Astrocyte (in vitro differentiated cells and primary cell): Measurements from ENCODE around the gene ESRRG. TPM values are rescaled to one million over a fixed set of nuclear protein-coding genes. Genes with fewer than 3 reads are reported as not detected.
A peak's percentile ranks its signal among the peaks of the same experiment; 100 is the strongest.

Experiments
- DNase-seq: peaks from one replicate; pipeline ENCODE4 v3.0.0-alpha.2; 2010; ENCODE audit warnings: low read depth
- FAIRE-seq: peaks from 2 replicates; lab custom pipeline; 2011; peaks lifted over from hg19 to GRCh38; lab: Jason Lieb, UNC
- H2AFZ ChIP-seq: 2 replicates; pipeline ENCODE4 v1.6.0; 2012; ENCODE audit warnings: low read depth, low read length, inconsistent platforms
- H3K27ac ChIP-seq: 2 replicates; pipeline ENCODE4 v1.5.1; 2011; ENCODE audit warnings: low read depth, low read length, inconsistent platforms
- H3K27me3 ChIP-seq: 2 replicates; pipeline ENCODE4 v1.6.0; 2011; ENCODE audit warnings: low read length, inconsistent platforms; ENCODE audit not compliant: insufficient read depth
- H3K36me3 ChIP-seq: 2 replicates; pipeline ENCODE4 v1.5.1; 2011; ENCODE audit warnings: low read length, inconsistent platforms; ENCODE audit not compliant: insufficient read depth
- H3K4me1 ChIP-seq: 2 replicates; pipeline ENCODE4 v1.5.1; 2011; ENCODE audit warnings: low read length, inconsistent platforms; ENCODE audit not compliant: insufficient read depth
- H3K4me2 ChIP-seq: 2 replicates; pipeline ENCODE4 v1.6.0; 2012; ENCODE audit warnings: low read length, inconsistent platforms
- H3K4me3 ChIP-seq: 2 replicates; pipeline ENCODE4 v1.5.1; 2011; ENCODE audit warnings: low read depth, mild to moderate bottlenecking, low read length, inconsistent platforms; ENCODE audit not compliant: insufficient read depth
- H3K79me2 ChIP-seq: 2 replicates; pipeline ENCODE4 v1.6.0; 2012; ENCODE audit warnings: mild to moderate bottlenecking, low read length, inconsistent platforms; ENCODE audit not compliant: insufficient read depth
- H3K9ac ChIP-seq: 2 replicates; pipeline ENCODE4 v1.6.0; 2012; ENCODE audit warnings: mild to moderate bottlenecking, low read length, inconsistent platforms
- H3K9me3 ChIP-seq: 2 replicates; pipeline ENCODE4 v1.5.1; 2012; ENCODE audit warnings: low read depth, mild to moderate bottlenecking, low read length, inconsistent platforms; ENCODE audit not compliant: insufficient read depth
- H4K20me1 ChIP-seq: 2 replicates; pipeline ENCODE4 v1.6.0; 2012; ENCODE audit warnings: low read length, inconsistent platforms; ENCODE audit not compliant: insufficient read depth
- H3K27ac Mint-ChIP-seq: one replicate; pipeline ENCODE4 v1.8.0; 2021; ENCODE audit warnings: mild to moderate bottlenecking, mixed read lengths; ENCODE audit not compliant: unreplicated experiment
- H3K27me3 Mint-ChIP-seq: one replicate; pipeline ENCODE4 v1.8.0; 2021; ENCODE audit warnings: low read depth, mixed read lengths; ENCODE audit not compliant: unreplicated experiment
- H3K36me3 Mint-ChIP-seq: one replicate; pipeline ENCODE4 v1.8.0; 2021; ENCODE audit warnings: low read depth, mixed read lengths; ENCODE audit not compliant: unreplicated experiment
- H3K4me1 Mint-ChIP-seq: one replicate; pipeline ENCODE4 v1.8.0; 2021; ENCODE audit warnings: low read depth, mixed read lengths; ENCODE audit not compliant: unreplicated experiment
- H3K4me3 Mint-ChIP-seq: one replicate; pipeline ENCODE4 v1.8.0; 2021; ENCODE audit warnings: mild to moderate bottlenecking, moderate library complexity, mixed read lengths; ENCODE audit not compliant: unreplicated experiment
- H3K9me3 Mint-ChIP-seq: one replicate; pipeline ENCODE4 v1.8.0; 2021; ENCODE audit warnings: mild to moderate bottlenecking, mixed read lengths; ENCODE audit not compliant: unreplicated experiment
- EZH2 ChIP-seq: IDR thresholded peaks from 2 replicates; pipeline ENCODE4 v1.6.1; 2012; ENCODE audit warnings: mild to moderate bottlenecking, low read length, inconsistent platforms; ENCODE audit not compliant: insufficient read depth
- total RNA-seq: library from RNA; stranded (reverse); gene quantifications from 2 replicates; pipeline ENCODE4 v1.2.1, GENCODE V29; 2021
- TF ChIP-seq, protein P1 (sequence below): IDR thresholded peaks from 2 replicates; pipeline ENCODE4 v1.5.1; 2011; ENCODE audit warnings: low read depth, mild to moderate bottlenecking, inconsistent platforms, low read length, moderate library complexity; ENCODE audit not compliant: insufficient read depth

The ESRRG gene
- total RNA-seq, 1 donor from 2014 or later = 0.79 TPM

DNA sequence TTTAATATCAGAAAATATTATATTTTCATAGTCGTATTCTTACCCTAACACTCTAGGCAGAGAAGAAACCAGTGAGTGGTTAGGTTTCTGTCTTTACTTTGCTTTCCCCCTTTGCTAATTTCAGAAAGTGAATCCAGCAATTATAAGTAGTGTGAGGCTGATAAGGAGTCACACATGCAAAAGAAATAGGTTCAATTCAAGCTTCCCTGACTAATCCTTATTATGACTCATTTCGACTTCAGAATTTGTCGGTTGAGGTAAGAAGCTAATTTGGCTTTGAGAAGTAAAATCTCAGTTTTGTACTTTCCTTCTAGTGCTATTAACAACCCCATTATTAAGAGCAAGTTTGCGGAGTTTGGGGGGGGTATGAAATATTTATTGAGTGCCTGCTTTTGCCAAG, 22.4 kb downstream of the ESRRG start:
- H3K36me3 Mint-ChIP-seq = no peaks in the 10 kb centered on the region
- no peak for FAIRE-seq
- DNase-seq = peak; percentile 41
- H4K20me1 ChIP-seq = no peaks in the 10 kb centered on the region
- H3K9ac ChIP-seq = no peak overlapping the region
- no peak overlapping the region for H3K4me3 Mint-ChIP-seq
- no peaks in the 10 kb centered on the region for H3K4me1 Mint-ChIP-seq
- no peaks in the 10 kb centered on the region for H3K9me3 Mint-ChIP-seq
- no peaks in the 10 kb centered on the region for H3K27me3 Mint-ChIP-seq
- no peaks in the 10 kb centered on the region for H3K9me3 ChIP-seq
- no peak overlapping the region for H2AFZ ChIP-seq
- TF ChIP-seq, protein P1, sequence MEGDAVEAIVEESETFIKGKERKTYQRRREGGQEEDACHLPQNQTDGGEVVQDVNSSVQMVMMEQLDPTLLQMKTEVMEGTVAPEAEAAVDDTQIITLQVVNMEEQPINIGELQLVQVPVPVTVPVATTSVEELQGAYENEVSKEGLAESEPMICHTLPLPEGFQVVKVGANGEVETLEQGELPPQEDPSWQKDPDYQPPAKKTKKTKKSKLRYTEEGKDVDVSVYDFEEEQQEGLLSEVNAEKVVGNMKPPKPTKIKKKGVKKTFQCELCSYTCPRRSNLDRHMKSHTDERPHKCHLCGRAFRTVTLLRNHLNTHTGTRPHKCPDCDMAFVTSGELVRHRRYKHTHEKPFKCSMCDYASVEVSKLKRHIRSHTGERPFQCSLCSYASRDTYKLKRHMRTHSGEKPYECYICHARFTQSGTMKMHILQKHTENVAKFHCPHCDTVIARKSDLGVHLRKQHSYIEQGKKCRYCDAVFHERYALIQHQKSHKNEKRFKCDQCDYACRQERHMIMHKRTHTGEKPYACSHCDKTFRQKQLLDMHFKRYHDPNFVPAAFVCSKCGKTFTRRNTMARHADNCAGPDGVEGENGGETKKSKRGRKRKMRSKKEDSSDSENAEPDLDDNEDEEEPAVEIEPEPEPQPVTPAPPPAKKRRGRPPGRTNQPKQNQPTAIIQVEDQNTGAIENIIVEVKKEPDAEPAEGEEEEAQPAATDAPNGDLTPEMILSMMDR = no peak
- TF ChIP-seq EZH2 = no peak
- H3K4me3 ChIP-seq = no peak overlapping the region
- H3K4me1 ChIP-seq = no peaks in the 10 kb centered on the region
- H3K27me3 ChIP-seq = no peaks in the 10 kb centered on the region
- no peak overlapping the region for H3K4me2 ChIP-seq
- H3K79me2 ChIP-seq = no peaks in the 10 kb centered on the region
- no peak overlapping the region for H3K27ac Mint-ChIP-seq
- no peaks in the 10 kb centered on the region for H3K36me3 ChIP-seq
- no peak overlapping the region for H3K27ac ChIP-seq

DNA sequence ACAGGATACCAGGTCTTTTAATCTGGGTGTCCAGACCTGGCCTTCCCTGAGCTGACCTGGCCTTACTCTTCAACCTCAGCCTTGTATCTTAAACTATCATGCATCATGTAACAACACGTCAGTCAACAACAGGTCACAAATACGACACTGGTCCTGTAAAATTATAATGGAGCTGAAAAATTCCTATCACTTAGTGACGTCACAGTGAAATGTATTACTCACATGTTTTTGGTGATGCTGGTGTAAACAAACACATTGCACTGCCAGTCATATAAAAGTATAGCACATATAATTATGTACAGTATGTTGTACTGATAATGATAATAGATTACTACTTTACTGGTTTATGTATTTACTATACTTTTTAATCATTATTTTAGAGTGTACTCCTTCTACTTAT, 31.5 kb downstream of the ESRRG start:
- no peaks in the 10 kb centered on the region for H3K79me2 ChIP-seq
- no peak overlapping the region for H2AFZ ChIP-seq
- TF ChIP-seq EZH2 = no peak
- TF ChIP-seq, protein P1 = no peak
- no peaks in the 10 kb centered on the region for H3K27me3 Mint-ChIP-seq
- no peaks in the 10 kb centered on the region for H3K36me3 Mint-ChIP-seq
- no peak overlapping the region for H3K27ac ChIP-seq
- H3K4me1 Mint-ChIP-seq = peaks cover 6% of the 10 kb centered on the region
- DNase-seq (no peak), FAIRE-seq (no peak)
- H3K4me2 ChIP-seq = no peak overlapping the region
- H3K4me1 ChIP-seq = no peaks in the 10 kb centered on the region
- no peaks in the 10 kb centered on the region for H3K36me3 ChIP-seq
- no peak overlapping the region for H3K27ac Mint-ChIP-seq
- no peak overlapping the region for H3K4me3 Mint-ChIP-seq
- H3K4me3 ChIP-seq = no peak overlapping the region
- no peaks in the 10 kb centered on the region for H3K27me3 ChIP-seq
- no peaks in the 10 kb centered on the region for H3K9me3 ChIP-seq
- H3K9me3 Mint-ChIP-seq = no peaks in the 10 kb centered on the region
- no peaks in the 10 kb centered on the region for H4K20me1 ChIP-seq
- H3K9ac ChIP-seq = no peak overlapping the region

DNA sequence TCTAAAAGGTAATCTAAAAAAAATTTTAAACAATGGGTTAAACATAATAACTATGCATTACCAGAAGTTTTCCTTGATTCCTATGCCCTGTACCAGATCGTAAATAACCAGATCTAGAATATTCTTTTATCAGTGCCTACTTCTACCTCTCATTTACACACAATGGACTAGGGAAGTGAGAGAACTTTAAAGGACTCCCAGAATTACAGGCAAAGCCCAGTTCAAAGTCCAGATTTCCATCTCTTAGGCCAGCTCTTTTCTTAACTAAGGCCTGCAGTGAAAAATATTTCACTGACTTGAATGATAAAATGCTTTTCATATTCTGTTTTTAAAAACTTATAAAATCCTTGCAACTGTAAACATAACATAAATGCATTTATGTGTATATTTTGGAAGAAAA, 32.6 kb downstream of the ESRRG start:
- DNase-seq = no peak
- H3K4me1 ChIP-seq = no peaks in the 10 kb centered on the region
- H3K4me3 Mint-ChIP-seq = no peak overlapping the region
- no peak overlapping the region for H3K9ac ChIP-seq
- no peaks in the 10 kb centered on the region for H4K20me1 ChIP-seq
- no peaks in the 10 kb centered on the region for H3K9me3 Mint-ChIP-seq
- no peak for FAIRE-seq
- no peaks in the 10 kb centered on the region for H3K27me3 ChIP-seq
- no peaks in the 10 kb centered on the region for H3K36me3 Mint-ChIP-seq
- H3K4me3 ChIP-seq = no peak overlapping the region
- no peak overlapping the region for H3K27ac Mint-ChIP-seq
- no peaks in the 10 kb centered on the region for H3K79me2 ChIP-seq
- no peak for TF ChIP-seq EZH2
- TF ChIP-seq, protein P1 = no peak
- H3K27me3 Mint-ChIP-seq = no peaks in the 10 kb centered on the region
- H3K4me1 Mint-ChIP-seq = peaks cover 7% of the 10 kb centered on the region
- no peak overlapping the region for H3K4me2 ChIP-seq
- no peaks in the 10 kb centered on the region for H3K9me3 ChIP-seq
- no peak overlapping the region for H2AFZ ChIP-seq
- H3K36me3 ChIP-seq = no peaks in the 10 kb centered on the region
- no peak overlapping the region for H3K27ac ChIP-seq
